Measurements from ENCODE around the gene RAMP2. TPM values are rescaled to one million over a fixed set of nuclear protein-coding genes. Genes with fewer than 3 reads are reported as not detected.

RAMP2 gene
- total and polyA plus RNA-seq, 2 of the 13 experiments (the other 11 are each of a cell fraction or from before 2014, with no cell fraction given): 1.4 to 5.2 TPM

DNA sequence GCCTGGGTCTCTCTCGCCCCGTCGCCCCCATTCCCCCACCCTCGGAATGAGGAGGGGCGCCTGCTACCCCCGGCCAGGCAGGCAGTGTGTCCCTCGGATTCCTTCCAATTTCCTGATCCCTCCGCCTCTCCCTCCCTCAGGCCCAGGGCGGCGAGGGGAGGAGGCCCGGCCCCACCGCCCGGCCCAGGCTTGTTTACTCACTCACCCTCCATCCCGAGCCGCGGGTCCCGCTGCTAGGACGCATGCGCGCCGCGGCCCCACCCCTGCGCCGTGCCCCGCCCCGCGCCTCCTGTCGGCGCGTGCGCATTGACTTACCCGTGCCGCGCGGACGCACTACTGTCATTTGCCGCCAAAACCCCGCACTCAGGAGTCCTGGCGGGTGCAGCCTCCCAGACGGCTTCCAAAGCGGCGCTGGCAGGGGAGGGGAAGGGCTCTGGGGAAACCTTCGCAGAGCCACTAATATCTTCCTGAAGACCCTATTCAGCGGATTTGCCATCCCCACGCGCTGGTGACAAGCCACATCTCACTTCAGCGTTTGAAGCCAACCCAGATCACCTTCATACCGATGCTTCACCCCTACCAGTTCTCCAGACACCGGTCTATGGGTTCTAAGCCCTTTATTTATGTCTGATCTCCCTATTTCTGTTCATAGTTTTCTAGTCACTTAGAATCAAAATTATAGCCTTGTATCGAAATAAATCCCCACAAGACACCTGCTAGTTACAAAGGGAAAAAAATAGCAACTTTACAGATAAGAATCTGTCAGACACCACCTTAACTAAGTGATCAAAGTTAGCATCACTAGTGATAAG, 16.0 kb upstream of the RAMP2 start, which contains the start of gene EZH1 (continued):
- no peak for TF ChIP-seq ZNF207 (IDR thresholded peaks at IDR 0.05; ENCODE audit: borderline replicate concordance)
- TF ChIP-seq TAF15 (IDR thresholded peaks at IDR 0.05; ENCODE audit: low read depth, low read length, poor library complexity, severe bottlenecking): peak; percentile 73
- TF ChIP-seq FOXK1 (CRISPR knock-in tag; IDR thresholded peaks at IDR 0.05; ENCODE audit: borderline replicate concordance, low read depth): peak; percentile 91
- peak in 1 of 2 experiments; percentile 57; a peak in 2 of 4 replicates for TF ChIP-seq KLF16 (CRISPR knock-in tag; IDR thresholded peaks at IDR 0.05)
- TF ChIP-seq ZNF7 (CRISPR knock-in tag; IDR thresholded peaks at IDR 0.05): no peak
- no peak for TF ChIP-seq SIX4 (CRISPR knock-in tag; IDR thresholded peaks at IDR 0.05)
- TF ChIP-seq ZNF333 (CRISPR knock-in tag; IDR thresholded peaks at IDR 0.05; ENCODE audit: borderline replicate concordance): peak; percentile 36; the same call in 1 of the 2 replicates
- TF ChIP-seq ETV5 (CRISPR knock-in tag; IDR thresholded peaks at IDR 0.05; ENCODE audit: borderline replicate concordance): peak; percentile 53
- peak; percentile 88; the same call in 1 of the 2 replicates for TF ChIP-seq ZNF563 (CRISPR knock-in tag; IDR thresholded peaks at IDR 0.05)
- TF ChIP-seq ZNF329 (CRISPR knock-in tag; IDR thresholded peaks at IDR 0.05; ENCODE audit: low read depth): peak; percentile 80; the same call in 1 of the 2 replicates
- TF ChIP-seq, protein P1, sequence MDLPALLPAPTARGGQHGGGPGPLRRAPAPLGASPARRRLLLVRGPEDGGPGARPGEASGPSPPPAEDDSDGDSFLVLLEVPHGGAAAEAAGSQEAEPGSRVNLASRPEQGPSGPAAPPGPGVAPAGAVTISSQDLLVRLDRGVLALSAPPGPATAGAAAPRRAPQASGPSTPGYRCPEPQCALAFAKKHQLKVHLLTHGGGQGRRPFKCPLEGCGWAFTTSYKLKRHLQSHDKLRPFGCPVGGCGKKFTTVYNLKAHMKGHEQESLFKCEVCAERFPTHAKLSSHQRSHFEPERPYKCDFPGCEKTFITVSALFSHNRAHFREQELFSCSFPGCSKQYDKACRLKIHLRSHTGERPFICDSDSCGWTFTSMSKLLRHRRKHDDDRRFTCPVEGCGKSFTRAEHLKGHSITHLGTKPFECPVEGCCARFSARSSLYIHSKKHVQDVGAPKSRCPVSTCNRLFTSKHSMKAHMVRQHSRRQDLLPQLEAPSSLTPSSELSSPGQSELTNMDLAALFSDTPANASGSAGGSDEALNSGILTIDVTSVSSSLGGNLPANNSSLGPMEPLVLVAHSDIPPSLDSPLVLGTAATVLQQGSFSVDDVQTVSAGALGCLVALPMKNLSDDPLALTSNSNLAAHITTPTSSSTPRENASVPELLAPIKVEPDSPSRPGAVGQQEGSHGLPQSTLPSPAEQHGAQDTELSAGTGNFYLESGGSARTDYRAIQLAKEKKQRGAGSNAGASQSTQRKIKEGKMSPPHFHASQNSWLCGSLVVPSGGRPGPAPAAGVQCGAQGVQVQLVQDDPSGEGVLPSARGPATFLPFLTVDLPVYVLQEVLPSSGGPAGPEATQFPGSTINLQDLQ (CRISPR knock-in tag; IDR thresholded peaks at IDR 0.05): peak; percentile 92
- TF ChIP-seq TMF1 (CRISPR knock-in tag; IDR thresholded peaks at IDR 0.05; ENCODE audit: low read depth): peak; percentile 97
- TF ChIP-seq ZNF550 (CRISPR knock-in tag; IDR thresholded peaks at IDR 0.05; ENCODE audit: borderline replicate concordance): 0 out of 2 replicates have a peak, but pooled peaks have one; percentile 96
- TF ChIP-seq MTA1 (CRISPR knock-in tag; IDR thresholded peaks at IDR 0.05; ENCODE audit: borderline replicate concordance): peak; percentile 54; the same call in 1 of the 2 replicates
- TF ChIP-seq, protein P2, sequence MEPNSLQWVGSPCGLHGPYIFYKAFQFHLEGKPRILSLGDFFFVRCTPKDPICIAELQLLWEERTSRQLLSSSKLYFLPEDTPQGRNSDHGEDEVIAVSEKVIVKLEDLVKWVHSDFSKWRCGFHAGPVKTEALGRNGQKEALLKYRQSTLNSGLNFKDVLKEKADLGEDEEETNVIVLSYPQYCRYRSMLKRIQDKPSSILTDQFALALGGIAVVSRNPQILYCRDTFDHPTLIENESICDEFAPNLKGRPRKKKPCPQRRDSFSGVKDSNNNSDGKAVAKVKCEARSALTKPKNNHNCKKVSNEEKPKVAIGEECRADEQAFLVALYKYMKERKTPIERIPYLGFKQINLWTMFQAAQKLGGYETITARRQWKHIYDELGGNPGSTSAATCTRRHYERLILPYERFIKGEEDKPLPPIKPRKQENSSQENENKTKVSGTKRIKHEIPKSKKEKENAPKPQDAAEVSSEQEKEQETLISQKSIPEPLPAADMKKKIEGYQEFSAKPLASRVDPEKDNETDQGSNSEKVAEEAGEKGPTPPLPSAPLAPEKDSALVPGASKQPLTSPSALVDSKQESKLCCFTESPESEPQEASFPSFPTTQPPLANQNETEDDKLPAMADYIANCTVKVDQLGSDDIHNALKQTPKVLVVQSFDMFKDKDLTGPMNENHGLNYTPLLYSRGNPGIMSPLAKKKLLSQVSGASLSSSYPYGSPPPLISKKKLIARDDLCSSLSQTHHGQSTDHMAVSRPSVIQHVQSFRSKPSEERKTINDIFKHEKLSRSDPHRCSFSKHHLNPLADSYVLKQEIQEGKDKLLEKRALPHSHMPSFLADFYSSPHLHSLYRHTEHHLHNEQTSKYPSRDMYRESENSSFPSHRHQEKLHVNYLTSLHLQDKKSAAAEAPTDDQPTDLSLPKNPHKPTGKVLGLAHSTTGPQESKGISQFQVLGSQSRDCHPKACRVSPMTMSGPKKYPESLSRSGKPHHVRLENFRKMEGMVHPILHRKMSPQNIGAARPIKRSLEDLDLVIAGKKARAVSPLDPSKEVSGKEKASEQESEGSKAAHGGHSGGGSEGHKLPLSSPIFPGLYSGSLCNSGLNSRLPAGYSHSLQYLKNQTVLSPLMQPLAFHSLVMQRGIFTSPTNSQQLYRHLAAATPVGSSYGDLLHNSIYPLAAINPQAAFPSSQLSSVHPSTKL (CRISPR knock-in tag; IDR thresholded peaks at IDR 0.05): peak; percentile 3; the same call in 1 of the 2 replicates
- peak; percentile 52 for TF ChIP-seq MEIS1 (CRISPR knock-in tag; IDR thresholded peaks at IDR 0.05; ENCODE audit: borderline replicate concordance)
- peak; percentile 84 for TF ChIP-seq ARNT2 (CRISPR knock-in tag; IDR thresholded peaks at IDR 0.05; ENCODE audit: low read depth)
- TF ChIP-seq, protein P3, sequence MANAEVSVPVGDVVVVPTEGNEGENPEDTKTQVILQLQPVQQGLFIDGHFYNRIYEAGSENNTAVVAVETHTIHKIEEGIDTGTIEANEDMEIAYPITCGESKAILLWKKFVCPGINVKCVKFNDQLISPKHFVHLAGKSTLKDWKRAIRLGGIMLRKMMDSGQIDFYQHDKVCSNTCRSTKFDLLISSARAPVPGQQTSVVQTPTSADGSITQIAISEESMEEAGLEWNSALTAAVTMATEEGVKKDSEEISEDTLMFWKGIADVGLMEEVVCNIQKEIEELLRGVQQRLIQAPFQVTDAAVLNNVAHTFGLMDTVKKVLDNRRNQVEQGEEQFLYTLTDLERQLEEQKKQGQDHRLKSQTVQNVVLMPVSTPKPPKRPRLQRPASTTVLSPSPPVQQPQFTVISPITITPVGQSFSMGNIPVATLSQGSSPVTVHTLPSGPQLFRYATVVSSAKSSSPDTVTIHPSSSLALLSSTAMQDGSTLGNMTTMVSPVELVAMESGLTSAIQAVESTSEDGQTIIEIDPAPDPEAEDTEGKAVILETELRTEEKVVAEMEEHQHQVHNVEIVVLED (CRISPR knock-in tag; IDR thresholded peaks at IDR 0.05; ENCODE audit: borderline replicate concordance): peak; percentile 86
- TF ChIP-seq ZNF543 (CRISPR knock-in tag; IDR thresholded peaks at IDR 0.05): 0 out of 2 replicates have a peak, but pooled peaks have one; percentile 53
- peak; percentile 95 for TF ChIP-seq HNRNPK (IDR thresholded peaks at IDR 0.05; ENCODE audit: low read depth, low read length, poor library complexity, severe bottlenecking)
